SJSA1 (cell line): Measurements from ENCODE around the gene EIF2AK3. TPM values are rescaled to one million over a fixed set of nuclear protein-coding genes. Genes with fewer than 3 reads are reported as not detected.
A peak's percentile ranks its signal among the peaks of the same experiment; 100 is the strongest.

Experiments used
- DNase-seq, 2 experiments: peaks; one replicate each; pipeline ENCODE4 v3.0.0-alpha.2; 2015 to 2020; ENCODE audit warnings: low spot score in 2 of 2, low read depth in 1 of 2
- H3K27ac ChIP-seq: fragments of 250-450 bp; sonication (Bioruptor Pico); 2 replicates; pipeline ENCODE4 v1.5.1; 2020; ENCODE audit warnings: mild to moderate bottlenecking, moderate library complexity
- H3K27me3 ChIP-seq: fragments of 250-450 bp; sonication (Bioruptor Pico); replicated peaks from 2 replicates; pipeline ENCODE4 v1.5.1; 2020; ENCODE audit warnings: mild to moderate bottlenecking, moderate library complexity
- H3K36me3 ChIP-seq: fragments of 250-450 bp; sonication (Bioruptor Pico); 2 replicates; pipeline ENCODE4 v1.5.1; 2020; ENCODE audit warnings: mild to moderate bottlenecking
- H3K4me1 ChIP-seq: fragments of 250-450 bp; sonication (Bioruptor Pico); replicated peaks from 2 replicates; pipeline ENCODE4 v1.6.1; 2021; ENCODE audit warnings: mild to moderate bottlenecking
- H3K4me3 ChIP-seq: fragments of 250-450 bp; sonication (Bioruptor Pico); 2 replicates; pipeline ENCODE4 v1.5.1; 2020; ENCODE audit warnings: mild to moderate bottlenecking
- H3K9me3 ChIP-seq: fragments of 250-450 bp; sonication (Bioruptor Pico); replicated peaks from 2 replicates; pipeline ENCODE4 v1.5.1; 2020; ENCODE audit warnings: mild to moderate bottlenecking
- total RNA-seq: library from RNA; depleted of rRNA; stranded (reverse); fragments of >200 nt; shearing (Covaris generic); gene quantifications from 2 replicates; pipeline ENCODE4 v1.2.3, GENCODE V29; 2014; rRNA removed

The EIF2AK3 gene
- total RNA-seq, 1 experiment from 2014 or later, result 15.0 TPM

DNA sequence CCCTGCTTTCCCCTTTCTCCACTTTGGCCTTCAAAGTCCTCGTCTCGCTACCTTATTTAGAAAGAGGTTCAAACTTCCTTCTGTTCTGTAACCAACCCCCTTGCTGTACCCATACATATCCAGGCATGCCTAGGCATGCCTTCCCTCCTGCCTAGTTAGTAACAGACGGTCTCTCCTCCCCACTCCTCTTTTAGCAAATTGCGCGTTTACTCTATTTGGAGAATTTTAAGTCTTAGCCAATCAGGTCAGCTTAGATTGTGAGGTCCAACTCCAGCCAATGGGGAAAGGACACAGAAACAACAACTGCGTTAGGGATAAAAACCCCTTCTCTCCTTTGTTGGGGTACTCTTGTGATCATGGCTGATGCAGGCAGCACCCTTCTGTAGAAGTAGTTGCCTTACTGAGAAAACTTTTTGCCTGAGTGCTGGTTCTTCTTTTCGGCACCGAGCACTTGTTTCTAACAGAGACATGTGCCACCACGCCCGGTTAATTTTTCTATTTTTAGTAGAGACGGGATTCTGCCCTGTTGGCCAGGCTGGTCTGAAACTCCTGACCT, 88.8 kb downstream of the EIF2AK3 start:
- H3K9me3 ChIP-seq, result no peaks in the 10 kb centered on the region
- H3K27ac ChIP-seq, result no peak overlapping the region
- H3K4me3 ChIP-seq, result no peak overlapping the region
- H3K27me3 ChIP-seq, result no peaks in the 10 kb centered on the region
- H3K4me1 ChIP-seq, result no peaks in the 10 kb centered on the region
- H3K36me3 ChIP-seq, result no peaks in the 10 kb centered on the region
- DNase-seq, result no peak

DNA sequence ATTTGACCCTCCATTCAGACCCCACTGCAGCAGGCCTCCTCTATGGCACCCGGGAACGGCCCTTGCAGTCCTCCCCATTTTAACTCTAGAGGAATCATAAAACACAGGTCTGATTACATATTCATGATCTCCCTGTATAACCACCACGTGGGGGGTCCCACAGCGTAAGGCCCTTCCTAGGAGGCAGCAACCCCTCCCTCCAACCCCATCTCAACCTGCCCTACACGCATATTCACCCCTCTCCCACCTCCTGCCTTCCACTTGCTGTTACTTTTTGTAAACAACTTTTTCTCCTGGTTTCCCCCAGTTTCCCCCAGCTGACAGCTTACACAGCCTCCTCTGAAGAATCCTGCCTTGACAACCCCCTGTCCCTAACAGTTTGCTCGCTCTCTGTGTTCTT, 89.6 kb downstream of the EIF2AK3 start:
- no peaks in the 10 kb centered on the region for H3K36me3 ChIP-seq
- no peak overlapping the region for H3K27ac ChIP-seq
- H3K4me3 ChIP-seq, result no peak overlapping the region
- H3K4me1 ChIP-seq, result no peaks in the 10 kb centered on the region
- H3K9me3 ChIP-seq, result no peaks in the 10 kb centered on the region
- no peak for DNase-seq
- no peaks in the 10 kb centered on the region for H3K27me3 ChIP-seq

DNA sequence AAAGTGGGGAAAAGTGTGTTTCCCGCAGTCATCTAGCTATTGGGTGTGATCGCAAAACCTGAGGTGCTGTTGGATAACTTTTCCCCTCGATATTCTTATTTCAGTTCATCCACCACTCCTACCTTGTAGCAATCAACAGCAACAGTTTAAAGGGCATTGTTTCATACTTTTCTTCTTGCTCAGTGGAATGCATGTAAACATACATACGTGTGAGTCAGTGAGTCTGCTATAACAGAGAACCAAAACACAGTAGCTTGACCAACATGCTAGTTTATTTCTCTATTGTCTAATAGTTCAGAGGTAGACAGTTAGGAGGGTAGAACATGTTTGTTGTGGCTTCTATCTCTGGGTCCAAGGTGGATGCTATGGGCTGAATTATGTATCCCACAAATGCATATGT, 97.2 kb downstream of the EIF2AK3 start:
- Histone ChIP-seq H3K9me3 (no peaks in the 10 kb centered on the region), H3K27me3 (no peaks in the 10 kb centered on the region), H3K27ac (no peak overlapping the region), H3K4me1 (peaks cover 8% of the 10 kb centered on the region), H3K36me3 (no peaks in the 10 kb centered on the region), H3K4me3 (no peak overlapping the region)
- DNase-seq, result peak in 1 of 2 experiments; percentile 17

DNA sequence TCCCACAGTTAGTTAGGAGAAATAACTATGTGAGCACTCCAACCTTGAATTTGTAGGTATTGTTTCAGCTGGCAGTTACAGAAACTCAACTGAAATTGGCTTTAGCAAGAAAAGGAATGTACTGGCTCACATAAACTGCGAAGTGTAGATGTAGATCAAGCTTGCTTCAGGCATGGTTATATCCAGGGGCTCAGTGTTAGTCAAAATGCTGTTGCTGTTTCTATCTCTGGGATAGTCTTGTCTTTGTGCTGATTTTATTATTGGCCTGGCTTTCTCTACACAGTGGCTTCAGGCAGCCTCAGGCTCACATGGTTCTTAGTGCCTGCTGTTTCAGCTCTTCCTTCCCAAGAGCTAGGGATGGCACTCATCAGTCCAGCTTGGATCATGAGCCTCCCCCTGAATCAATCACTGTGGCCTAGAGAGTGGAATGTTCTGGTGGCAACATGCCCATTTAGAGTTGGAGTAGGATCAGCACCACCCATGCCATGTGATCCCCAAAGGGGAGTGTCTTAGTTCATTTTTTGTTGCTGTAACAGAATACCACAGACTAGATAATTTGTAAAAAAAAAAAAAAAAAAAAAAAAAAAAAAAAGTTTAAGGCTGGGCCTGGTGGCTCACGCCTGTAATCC, 105.7 kb downstream of the EIF2AK3 start:
- Histone ChIP-seq H3K27me3 (peaks cover 3% of the 10 kb centered on the region; the same call in 1 of the 2 replicates), H3K4me1 (no peaks in the 10 kb centered on the region), H3K27ac (no peak overlapping the region), H3K9me3 (no peaks in the 10 kb centered on the region), H3K36me3 (no peaks in the 10 kb centered on the region), H3K4me3 (no peak overlapping the region)
- DNase-seq, result no peak

DNA sequence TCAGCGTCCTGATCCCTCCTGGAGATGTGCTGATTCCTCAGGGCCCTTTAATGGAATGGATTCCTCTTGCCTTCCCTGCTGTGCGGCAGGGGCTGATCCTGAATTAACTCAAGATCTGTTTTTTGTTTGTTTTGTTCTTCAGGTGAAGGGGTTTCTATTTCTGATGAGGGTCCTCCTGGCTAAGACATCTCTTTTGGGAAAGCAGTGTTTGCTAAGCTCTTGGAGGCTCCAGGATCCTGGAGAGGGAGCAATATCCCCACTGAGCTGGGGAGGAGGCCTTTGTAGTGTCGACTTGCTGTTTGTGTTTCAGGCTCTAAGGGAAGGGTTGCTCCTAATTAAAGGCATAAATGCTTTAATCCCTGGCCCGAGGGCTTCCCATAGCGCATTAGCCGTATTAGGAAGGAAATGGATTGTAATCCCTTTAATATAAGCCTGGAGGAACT, 109.5 kb downstream of the EIF2AK3 start:
- Histone ChIP-seq H3K9me3 (no peaks in the 10 kb centered on the region), H3K4me1 (no peaks in the 10 kb centered on the region), H3K36me3 (no peaks in the 10 kb centered on the region), H3K27me3 (peaks cover 3% of the 10 kb centered on the region; the same call in 1 of the 2 replicates), H3K27ac (no peak overlapping the region), H3K4me3 (no peak overlapping the region)
- no peak for DNase-seq

Other genes starting within 250 kb of the EIF2AK3 start
- not detected in 2 replicates for gene FOXI3, start 174.8 kb downstream of the EIF2AK3 start, total RNA-seq
- gene RPIA, start 64.2 kb upstream of the EIF2AK3 start, total RNA-seq, result 3.8 and 4.9 TPM in 2 replicates